GM19438 (cell line): ENCODE results near the gene MYO7A.

Experiments
- ATAC-seq: cut with Tn5 transposase; IDR thresholded peaks from one replicate; pipeline ENCODE4 v1.9.1; 2021; ENCODE audit warnings: low read depth; ENCODE audit not compliant: unreplicated experiment

MYO7A gene

GRCh38 chr11:77211040-77211451, 83.0 kb downstream of the MYO7A start:
- no peak for ATAC-seq

GRCh38 chr11:77211594-77212251, 83.7 kb downstream of the MYO7A start:
- no peak for ATAC-seq

GRCh38 chr11:77212314-77213007, 84.4 kb downstream of the MYO7A start:
- ATAC-seq: no peak

- no peak for ATAC-seq
Observed at GRCh38 chr11:77213029-77213579, 85.1 kb downstream of the MYO7A start.

GRCh38 chr11:77213589-77214428, 85.8 kb downstream of the MYO7A start:
- no peak for ATAC-seq

GRCh38 chr11:77214557-77214956, 86.5 kb downstream of the MYO7A start:
- ATAC-seq: no peak

- ATAC-seq: no peak
Observed at GRCh38 chr11:77215106-77215505, 87.1 kb downstream of the MYO7A start.

GRCh38 chr11:77217156-77217555, 89.1 kb downstream of the MYO7A start:
- ATAC-seq: no peak

GRCh38 chr11:77223797-77224196, 95.8 kb downstream of the MYO7A start:
- no peak for ATAC-seq

- no peak for ATAC-seq
Observed at GRCh38 chr11:77230878-77231605, 103.0 kb downstream of the MYO7A start.

GRCh38 chr11:77231800-77232199, 103.8 kb downstream of the MYO7A start:
- no peak for ATAC-seq

- no peak for ATAC-seq
Observed at GRCh38 chr11:77232242-77232641, 104.2 kb downstream of the MYO7A start.

GRCh38 chr11:77233011-77233410, 105.0 kb downstream of the MYO7A start:
- ATAC-seq: no peak

- no peak for ATAC-seq
Observed at GRCh38 chr11:77236901-77237300, 108.9 kb downstream of the MYO7A start.

- no peak for ATAC-seq
Observed at GRCh38 chr11:77244277-77245027, 116.4 kb downstream of the MYO7A start.

GRCh38 chr11:77249427-77249826, 121.4 kb downstream of the MYO7A start:
- no peak for ATAC-seq

- ATAC-seq: no peak
Observed at GRCh38 chr11:77250881-77251640, 123.0 kb downstream of the MYO7A start.

GRCh38 chr11:77252555-77253270, 124.7 kb downstream of the MYO7A start:
- no peak for ATAC-seq
